Ovary (tissue), 9 donors: Measurements from ENCODE around the gene SHD. TPM values are rescaled to one million over a fixed set of nuclear protein-coding genes. Genes with fewer than 3 reads are reported as not detected.

ENCODE experiments used
- DNase-seq, 5 donors: peaks; one replicate each; pipeline ENCODE4 v3.0.0-alpha.2; 2019 to 2020
- H3K27ac ChIP-seq, 2 donors: fragments of 200-600 bp; one replicate each; pipeline versions ENCODE4 v1.5.1 to v1.8.0; 2019 to 2022
- H3K27me3 ChIP-seq: fragments of 200-600 bp; one replicate; pipeline ENCODE4 v1.8.0; 2022
- H3K36me3 ChIP-seq: fragments of 200-600 bp; sonication (generic); one replicate; pipeline ENCODE4 v1.5.1; 2019
- H3K4me1 ChIP-seq: one replicate; pipeline ENCODE4 v1.8.1; 2013; ENCODE audit warnings: mild to moderate bottlenecking, moderate library complexity; ENCODE audit not compliant: insufficient read depth
- H3K4me3 ChIP-seq: fragments of 200-600 bp; sonication (generic); one replicate; pipeline ENCODE4 v1.5.1; 2017
- H3K9me3 ChIP-seq, 2 donors: fragments of 200-600 bp in 1 of 2; sonication (generic) in 1 of 2; one replicate each; pipeline versions ENCODE4 v1.5.1 to v1.8.1; 2013 to 2019; ENCODE audit warnings: mild to moderate bottlenecking in 1 of 2, moderate library complexity in 1 of 2
- EP300 ChIP-seq: sonication (generic); formaldehyde crosslinking; IDR thresholded peaks from one replicate; pipeline ENCODE4 v1.6.1; 2017; ENCODE audit warnings: antibody characterized with exemption
- POLR2A ChIP-seq: fragments of 450-650 bp; IDR thresholded peaks from one replicate; pipeline ENCODE4 v1.6.1; 2017; ENCODE audit warnings: antibody characterized with exemption, mild to moderate bottlenecking, moderate library complexity
- WGBS, 3 donors: extraction: QIAGEN DNeasy Blood & Tissue Kit in 1 of 3; methylation state at CpG; one replicate each; pipeline versions ENCODE4 v1.1.5 to v1.1.7; 2013 to 2017; 5-methylcytosine and 5-hydroxymethylcytosine counted together
- intact Hi-C, 4 donors: fragments of 100-400 bp; cut with DNase I; formaldehyde crosslinking; loops; one replicate each; pipeline versions ENCODE4 v1.11.0 to v1.15.1; 2022 to 2023
- polyA plus RNA-seq, 2 donors: library from polyadenylated mRNA; stranded (reverse); fragments of 200-250 nt in 1 of 2; fragments of 350-450 nt in 1 of 2; fragmentation: Illumina TruSeq in 1 of 2; extraction: RNeasy Lipid Tissue Mini Kit (QIAGEN cat#74804) in 1 of 2; gene quantifications; one replicate each; pipeline ENCODE4 v1.2.3, GENCODE V29; 2013 to 2014
- total RNA-seq, 7 donors: library from RNA; depleted of rRNA in 2 of 7; stranded (reverse); fragments of >200 nt in 2 of 7; fragmentation: NEBNext Ultra II Directional in 3 of 7; extraction: Animal tissue kit (Norgen Biotek cat#: 25700) in 3 of 7; gene quantifications; one replicate each; pipeline versions ENCODE4 v1.1.0 to v1.2.4, GENCODE V29; 2016 to 2023
- TF ChIP-seq, protein P1 (sequence below), 3 donors: fragments of 450-650 bp in 2 of 3; fragments of 200-600 bp in 1 of 3; IDR thresholded peaks; one replicate each; pipeline versions ENCODE4 v1.5.1 to v1.8.0; 2016 to 2022; ENCODE audit warnings: antibody characterized with exemption in 3 of 3, mild to moderate bottlenecking in 1 of 3
- donor health status: DM: no; HTN: no; CAD: no; lungs with moderate emphysema.
- donor health status: DM: no; HTN: no; CAD: no.
- donor health status: Bipolar disorder and iron deficiency.
- donor health status: DM: yes; HTN: yes; CAD: no.
- donor health status: DM: no; HTN: no; CAD: no.
- donor health status: DM: yes; HTN: yes; CAD: no.

SHD gene
- total and polyA plus RNA-seq, 9 donors: 0.24 to 0.86 (median 0.48) TPM; not detected in 6

DNA sequence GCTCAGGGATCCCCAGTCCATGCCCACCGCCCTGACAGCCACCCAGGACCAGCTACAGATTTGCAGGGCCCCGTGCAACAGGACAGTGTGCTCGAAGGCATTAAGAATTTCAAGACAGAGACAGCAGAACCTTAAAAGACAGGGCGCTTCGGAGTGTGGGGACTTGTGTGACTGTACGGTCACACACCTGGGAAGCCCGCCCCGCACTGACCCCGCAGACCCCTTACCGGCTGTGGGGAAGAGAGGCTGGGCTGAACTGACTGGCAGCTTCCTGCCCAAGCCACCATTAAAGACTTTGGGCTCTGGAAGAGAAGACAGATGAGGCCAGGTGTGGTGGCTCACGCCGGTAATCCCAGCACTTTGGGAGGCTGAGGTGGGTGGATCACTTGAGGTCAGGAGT lies 45.2 kb downstream of the SHD start:
- Histone ChIP-seq H3K4me3 (no peak overlapping the region), H3K4me1 (peaks cover 6% of the 10 kb centered on the region), H3K9me3 (no peaks in the 10 kb centered on the region), H3K27ac (no peak overlapping the region), H3K27me3 (no peaks in the 10 kb centered on the region), H3K36me3 (no peaks in the 10 kb centered on the region)
- no peak for TF ChIP-seq EP300
- TF ChIP-seq, protein P1, sequence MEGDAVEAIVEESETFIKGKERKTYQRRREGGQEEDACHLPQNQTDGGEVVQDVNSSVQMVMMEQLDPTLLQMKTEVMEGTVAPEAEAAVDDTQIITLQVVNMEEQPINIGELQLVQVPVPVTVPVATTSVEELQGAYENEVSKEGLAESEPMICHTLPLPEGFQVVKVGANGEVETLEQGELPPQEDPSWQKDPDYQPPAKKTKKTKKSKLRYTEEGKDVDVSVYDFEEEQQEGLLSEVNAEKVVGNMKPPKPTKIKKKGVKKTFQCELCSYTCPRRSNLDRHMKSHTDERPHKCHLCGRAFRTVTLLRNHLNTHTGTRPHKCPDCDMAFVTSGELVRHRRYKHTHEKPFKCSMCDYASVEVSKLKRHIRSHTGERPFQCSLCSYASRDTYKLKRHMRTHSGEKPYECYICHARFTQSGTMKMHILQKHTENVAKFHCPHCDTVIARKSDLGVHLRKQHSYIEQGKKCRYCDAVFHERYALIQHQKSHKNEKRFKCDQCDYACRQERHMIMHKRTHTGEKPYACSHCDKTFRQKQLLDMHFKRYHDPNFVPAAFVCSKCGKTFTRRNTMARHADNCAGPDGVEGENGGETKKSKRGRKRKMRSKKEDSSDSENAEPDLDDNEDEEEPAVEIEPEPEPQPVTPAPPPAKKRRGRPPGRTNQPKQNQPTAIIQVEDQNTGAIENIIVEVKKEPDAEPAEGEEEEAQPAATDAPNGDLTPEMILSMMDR (IDR thresholded peaks at IDR 0.05): no peak
- no peak for TF ChIP-seq POLR2A
- WGBS, 3 donors: 79 to 85% (median 82%) methylated on average over 12 of the region's 12 CpGs
- no peak for DNase-seq
- intact Hi-C loops: no loop called here

DNA sequence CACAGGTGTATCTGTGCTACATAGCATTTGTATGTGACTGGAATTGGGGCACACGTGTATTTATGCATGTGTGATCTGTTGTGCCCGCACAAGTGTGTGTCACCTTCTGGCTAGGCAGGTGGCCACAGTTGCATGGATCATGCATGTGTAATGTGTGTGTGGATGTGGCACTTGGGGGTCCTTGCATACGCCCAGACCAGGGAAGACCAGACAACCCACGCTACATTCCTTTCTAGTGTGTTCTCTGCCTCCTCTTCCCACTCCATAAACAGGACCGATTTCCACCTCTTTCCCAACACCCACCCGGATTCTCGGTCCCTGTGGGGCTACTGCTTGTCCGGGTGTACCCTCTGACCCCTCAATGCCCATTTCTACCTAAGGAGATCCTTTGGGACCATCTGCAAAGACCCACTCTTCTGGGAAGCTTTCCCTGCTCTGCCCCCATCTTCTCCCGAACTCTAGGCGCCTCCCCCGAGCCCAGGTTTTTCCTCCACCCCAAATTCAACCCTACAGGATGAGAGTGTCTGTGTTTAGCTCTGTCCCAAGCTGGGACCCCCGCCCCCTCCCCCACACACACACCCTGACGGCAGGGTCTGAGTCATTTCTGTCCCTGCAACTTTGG lies 47.3 kb downstream of the SHD start:
- no peak for DNase-seq
- H3K36me3 ChIP-seq: no peaks in the 10 kb centered on the region
- intact Hi-C loops: no loop called here
- no peak overlapping the region for H3K27ac ChIP-seq
- H3K27me3 ChIP-seq: no peaks in the 10 kb centered on the region
- H3K4me3 ChIP-seq: no peak overlapping the region
- H3K9me3 ChIP-seq: no peaks in the 10 kb centered on the region
- TF ChIP-seq, protein P1 (IDR thresholded peaks at IDR 0.05): no peak
- TF ChIP-seq EP300 (no peak), POLR2A (no peak)
- 50 to 55% (median 54%) methylated on average over 13 of the region's 13 CpGs for WGBS, 3 donors
- H3K4me1 ChIP-seq: peaks cover 6% of the 10 kb centered on the region

DNA sequence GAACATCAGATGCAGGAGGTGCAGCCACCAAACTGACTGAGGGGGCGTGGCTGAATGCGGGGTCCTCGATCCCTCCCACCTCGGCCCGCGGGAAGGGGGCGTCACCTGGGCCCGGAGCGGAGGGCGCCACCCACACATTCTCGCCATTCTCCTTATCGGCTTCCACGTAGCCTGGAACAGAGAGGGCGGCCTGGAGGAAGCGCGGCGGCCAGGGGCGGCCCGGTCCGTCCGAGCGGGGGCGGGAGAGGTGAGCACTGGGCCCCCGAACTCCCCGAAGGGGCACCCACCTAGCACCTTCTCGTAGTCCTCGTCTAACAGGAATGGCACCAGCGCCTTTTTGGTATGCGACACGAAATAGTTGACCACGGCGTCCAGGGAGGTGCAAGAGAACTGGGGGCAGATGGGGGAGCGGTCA lies 47.8 kb downstream of the SHD start:
- TF ChIP-seq POLR2A (no peak), EP300 (no peak)
- TF ChIP-seq, protein P1 (IDR thresholded peaks at IDR 0.05): no peak
- peak overlapping the region; percentile 48 for H3K4me3 ChIP-seq
- intact Hi-C loops: no loop called here

DNA sequence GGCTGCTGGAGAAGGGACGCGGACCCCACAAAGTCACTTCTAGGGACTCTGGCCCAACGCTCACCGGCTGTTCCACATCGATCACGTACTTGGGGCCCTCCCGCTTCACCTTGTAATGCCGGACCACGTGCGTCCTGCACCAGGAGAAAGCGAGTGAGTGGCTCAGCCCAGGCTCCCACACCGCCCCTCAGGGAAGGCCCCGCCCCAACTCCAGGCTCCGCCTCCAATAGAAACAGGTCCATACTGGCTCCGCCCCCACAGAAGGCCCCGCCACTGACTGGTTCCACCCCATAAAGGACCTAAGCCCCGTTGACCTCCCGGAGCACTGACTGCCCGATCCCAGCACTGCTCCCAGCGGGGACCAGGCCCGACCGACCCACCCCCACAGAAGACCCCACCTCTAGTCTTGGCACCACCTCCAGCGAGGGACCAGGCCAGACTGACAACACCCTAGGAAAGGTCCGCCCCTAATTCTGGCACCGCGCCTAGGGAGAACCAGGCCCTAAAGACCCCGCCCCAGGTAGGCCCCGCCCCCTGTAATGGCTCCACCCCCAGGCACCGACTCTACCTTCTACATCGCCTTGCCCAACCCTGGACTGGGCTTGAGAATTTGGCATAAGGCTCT lies 48.3 kb downstream of the SHD start:
- TF ChIP-seq, protein P1 (IDR thresholded peaks at IDR 0.05): no peak
- no peak for TF ChIP-seq POLR2A
- TF ChIP-seq EP300: no peak
- Histone ChIP-seq H3K27ac (peak overlapping the region in 1 of 2 donors; percentile 77), H3K4me1 (peaks cover 6% of the 10 kb centered on the region), H3K36me3 (no peaks in the 10 kb centered on the region), H3K27me3 (no peaks in the 10 kb centered on the region), H3K4me3 (peak overlapping the region; percentile 48), H3K9me3 (no peaks in the 10 kb centered on the region)
- DNase-seq: peak; percentile 94 to 97 (median 95)
- intact Hi-C loops: no loop called here
- 0 to 9% (median 1%) methylated on average over 16 to 30 of the region's 30 CpGs for WGBS, 3 donors

More for the DNA sequence above, 47.8 kb downstream of the SHD start:
- no peaks in the 10 kb centered on the region for H3K36me3 ChIP-seq
- peaks cover 6% of the 10 kb centered on the region for H3K4me1 ChIP-seq
- no peaks in the 10 kb centered on the region for H3K9me3 ChIP-seq
- H3K27ac ChIP-seq: no peak overlapping the region
- H3K27me3 ChIP-seq: no peaks in the 10 kb centered on the region
- peak; percentile 35 to 67 (median 61) for DNase-seq
- 1 to 9% (median 4%) methylated on average over 27 to 33 of the region's 33 CpGs for WGBS, 3 donors
